OCI-LY3 (cell line): ENCODE results near the gene SLC25A39.
"Not testable (repeated sequence)": the region's sequence is repeated elsewhere in the genome, so short reads cannot be mapped to it uniquely, and the experiment has no call there.

Source experiments
- CTCF ChIP-seq: fragments of 200-600, 300-600 bp; sonication (generic); IDR thresholded peaks from 2 replicates; pipeline ENCODE4 v1.5.1; 2014; ENCODE audit warnings: antibody characterized with exemption, low read length, low read depth
- EZH2phosphoT487 ChIP-seq: fragments of 200-600 bp; shearing (Covaris generic); IDR thresholded peaks from 2 replicates; pipeline ENCODE4 v1.6.1; 2018; ENCODE audit warnings: antibody characterized with exemption, mixed run types, low read depth

- not testable (repeated sequence) for TF ChIP-seq CTCF, EZH2phosphoT487
These were observed 44.0 kb upstream of the SLC25A39 start for GRCh38 chr17:44368391-44369243.
